NAMALWA (cell line): ENCODE results near the gene PRKG1.
"Not testable (repeated sequence)": the region's sequence is repeated elsewhere in the genome, so short reads cannot be mapped to it uniquely, and the experiment has no call there.

Experiments used
- DNase-seq: peaks from one replicate; pipeline ENCODE4 v3.0.0-alpha.2; 2015; ENCODE audit warnings: low spot score

PRKG1 gene

GRCh38 chr10:51117053-51117660 lies 42.9 kb downstream of the PRKG1 start:
- DNase-seq, result no peak

- DNase-seq, result no peak
Observed at GRCh38 chr10:51117794-51118193, 43.5 kb downstream of the PRKG1 start.

- DNase-seq, result no peak
Observed at GRCh38 chr10:51119441-51119840, 45.2 kb downstream of the PRKG1 start.

GRCh38 chr10:51121861-51122260 lies 47.6 kb downstream of the PRKG1 start:
- no peak for DNase-seq

- DNase-seq, result no peak
Observed at GRCh38 chr10:51124852-51125251, 50.6 kb downstream of the PRKG1 start.

GRCh38 chr10:51125518-51125917 lies 51.2 kb downstream of the PRKG1 start:
- no peak for DNase-seq

- DNase-seq, result no peak
Observed at GRCh38 chr10:51129946-51130544, 55.8 kb downstream of the PRKG1 start.

- DNase-seq, result no peak
Observed at GRCh38 chr10:51137756-51138529, 63.7 kb downstream of the PRKG1 start.

- no peak for DNase-seq
Observed at GRCh38 chr10:51139176-51139575, 64.9 kb downstream of the PRKG1 start.

GRCh38 chr10:51141010-51141409 lies 66.7 kb downstream of the PRKG1 start:
- no peak for DNase-seq

GRCh38 chr10:51144161-51144781 lies 70.0 kb downstream of the PRKG1 start:
- DNase-seq, result no peak

- no peak for DNase-seq
Observed at GRCh38 chr10:51145375-51145774, 71.1 kb downstream of the PRKG1 start.

- DNase-seq, result no peak
Observed at GRCh38 chr10:51147644-51148399, 73.5 kb downstream of the PRKG1 start.

- no peak for DNase-seq
Observed at GRCh38 chr10:51156926-51157325, 82.6 kb downstream of the PRKG1 start.

GRCh38 chr10:51158832-51159231 lies 84.5 kb downstream of the PRKG1 start:
- DNase-seq, result no peak

- no peak for DNase-seq
Observed at GRCh38 chr10:51159841-51160240, 85.6 kb downstream of the PRKG1 start.

- DNase-seq, result no peak
Observed at GRCh38 chr10:51162002-51162401, 87.7 kb downstream of the PRKG1 start.

- not testable (repeated sequence) for DNase-seq
Observed at GRCh38 chr10:51163380-51164049, 89.2 kb downstream of the PRKG1 start.

- DNase-seq, result no peak
Observed at GRCh38 chr10:51168086-51168815, 94.0 kb downstream of the PRKG1 start.

GRCh38 chr10:51169111-51169510 lies 94.8 kb downstream of the PRKG1 start:
- DNase-seq, result no peak
